GM12891 (cell line): ENCODE results near the gene KCNMB2.

Source experiments
- POLR2A ChIP-seq: IDR thresholded peaks from 2 replicates; pipeline ENCODE4 v1.6.1; 2011; ENCODE audit warnings: low read depth, low read length, control low read depth
- POLR2AphosphoS5 ChIP-seq: IDR thresholded peaks from 2 replicates; pipeline ENCODE4 v1.6.1; 2011; ENCODE audit warnings: low read depth, low read length, control low read depth
- SPI1 ChIP-seq: IDR thresholded peaks from 2 replicates; pipeline ENCODE4 v1.6.1; 2011; ENCODE audit warnings: low read depth, low read length, control low read depth
- TAF1 ChIP-seq: IDR thresholded peaks from 2 replicates; pipeline ENCODE4 v1.6.1; 2011; ENCODE audit warnings: low read depth, low read length, control low read depth

DNA sequence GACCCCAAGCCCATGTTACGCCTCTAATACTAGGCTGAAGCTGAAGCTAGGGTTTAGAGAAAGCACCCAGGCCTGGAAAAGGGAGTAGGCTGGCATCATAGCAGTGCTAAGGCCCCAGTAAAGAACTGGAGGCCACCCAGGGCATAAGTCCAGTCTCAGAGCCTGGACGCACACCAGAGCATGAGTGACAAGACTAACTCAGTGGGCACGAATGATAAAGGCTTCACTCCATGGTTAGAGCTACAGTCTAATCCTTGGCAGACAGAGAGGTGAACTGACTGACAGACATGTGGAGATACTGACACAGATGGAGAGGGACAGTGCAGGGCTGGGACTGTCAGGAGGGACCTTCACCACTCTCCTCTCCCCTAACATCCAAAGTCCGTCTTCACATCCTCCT, 139.8 kb downstream of the KCNMB2 start:
- TF ChIP-seq TAF1 = no peak
- TF ChIP-seq POLR2A = no peak
- no peak for TF ChIP-seq POLR2AphosphoS5
- TF ChIP-seq SPI1 = no peak
